ENCODE results near the gene ADCY1. TPM values are rescaled to one million over a fixed set of nuclear protein-coding genes. Genes with fewer than 3 reads are reported as not detected.

ADCY1 gene
- total RNA-seq, 4 donors from 2014 or later: under 0.01 to 4.3 (median 4.1) TPM; not detected in 1

DNA sequence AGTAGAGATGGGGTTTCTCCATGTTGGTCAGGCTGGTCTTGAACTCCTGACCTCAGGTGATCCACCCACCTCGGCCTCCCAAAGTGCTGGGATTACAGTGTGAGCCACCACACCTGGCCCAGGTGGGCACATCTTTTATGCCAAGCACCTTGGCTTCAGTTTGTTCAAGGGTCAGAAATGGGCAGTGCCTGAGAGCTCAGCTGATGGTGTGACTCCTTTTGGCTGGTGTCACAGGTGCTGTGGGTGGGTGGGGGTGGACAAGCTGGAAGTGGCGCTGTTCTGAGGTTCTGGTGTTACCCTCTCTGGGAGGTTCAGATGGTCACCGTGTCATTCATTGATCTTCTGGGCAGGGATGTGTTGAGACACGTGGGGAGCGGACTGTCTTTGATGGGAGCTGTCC lies 11.5 kb downstream of the ADCY1 start:
- no peaks in the 10 kb centered on the region for H3K9me3 ChIP-seq
- DNase-seq: no peak
- TF ChIP-seq POLR2A (IDR thresholded peaks at IDR 0.05): no peak
- TF ChIP-seq, protein P1, sequence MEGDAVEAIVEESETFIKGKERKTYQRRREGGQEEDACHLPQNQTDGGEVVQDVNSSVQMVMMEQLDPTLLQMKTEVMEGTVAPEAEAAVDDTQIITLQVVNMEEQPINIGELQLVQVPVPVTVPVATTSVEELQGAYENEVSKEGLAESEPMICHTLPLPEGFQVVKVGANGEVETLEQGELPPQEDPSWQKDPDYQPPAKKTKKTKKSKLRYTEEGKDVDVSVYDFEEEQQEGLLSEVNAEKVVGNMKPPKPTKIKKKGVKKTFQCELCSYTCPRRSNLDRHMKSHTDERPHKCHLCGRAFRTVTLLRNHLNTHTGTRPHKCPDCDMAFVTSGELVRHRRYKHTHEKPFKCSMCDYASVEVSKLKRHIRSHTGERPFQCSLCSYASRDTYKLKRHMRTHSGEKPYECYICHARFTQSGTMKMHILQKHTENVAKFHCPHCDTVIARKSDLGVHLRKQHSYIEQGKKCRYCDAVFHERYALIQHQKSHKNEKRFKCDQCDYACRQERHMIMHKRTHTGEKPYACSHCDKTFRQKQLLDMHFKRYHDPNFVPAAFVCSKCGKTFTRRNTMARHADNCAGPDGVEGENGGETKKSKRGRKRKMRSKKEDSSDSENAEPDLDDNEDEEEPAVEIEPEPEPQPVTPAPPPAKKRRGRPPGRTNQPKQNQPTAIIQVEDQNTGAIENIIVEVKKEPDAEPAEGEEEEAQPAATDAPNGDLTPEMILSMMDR (IDR thresholded peaks at IDR 0.05): no peak
- no peaks in the 10 kb centered on the region for H3K27me3 ChIP-seq
- H3K27ac ChIP-seq: no peak overlapping the region
- H3K4me1 ChIP-seq: no peaks in the 10 kb centered on the region
- no peaks in the 10 kb centered on the region for H3K36me3 ChIP-seq
- intact Hi-C loops (cut with DNase I; ENCODE audit: low total_unique reads): no loop called here
- H3K4me3 ChIP-seq: no peak overlapping the region

DNA sequence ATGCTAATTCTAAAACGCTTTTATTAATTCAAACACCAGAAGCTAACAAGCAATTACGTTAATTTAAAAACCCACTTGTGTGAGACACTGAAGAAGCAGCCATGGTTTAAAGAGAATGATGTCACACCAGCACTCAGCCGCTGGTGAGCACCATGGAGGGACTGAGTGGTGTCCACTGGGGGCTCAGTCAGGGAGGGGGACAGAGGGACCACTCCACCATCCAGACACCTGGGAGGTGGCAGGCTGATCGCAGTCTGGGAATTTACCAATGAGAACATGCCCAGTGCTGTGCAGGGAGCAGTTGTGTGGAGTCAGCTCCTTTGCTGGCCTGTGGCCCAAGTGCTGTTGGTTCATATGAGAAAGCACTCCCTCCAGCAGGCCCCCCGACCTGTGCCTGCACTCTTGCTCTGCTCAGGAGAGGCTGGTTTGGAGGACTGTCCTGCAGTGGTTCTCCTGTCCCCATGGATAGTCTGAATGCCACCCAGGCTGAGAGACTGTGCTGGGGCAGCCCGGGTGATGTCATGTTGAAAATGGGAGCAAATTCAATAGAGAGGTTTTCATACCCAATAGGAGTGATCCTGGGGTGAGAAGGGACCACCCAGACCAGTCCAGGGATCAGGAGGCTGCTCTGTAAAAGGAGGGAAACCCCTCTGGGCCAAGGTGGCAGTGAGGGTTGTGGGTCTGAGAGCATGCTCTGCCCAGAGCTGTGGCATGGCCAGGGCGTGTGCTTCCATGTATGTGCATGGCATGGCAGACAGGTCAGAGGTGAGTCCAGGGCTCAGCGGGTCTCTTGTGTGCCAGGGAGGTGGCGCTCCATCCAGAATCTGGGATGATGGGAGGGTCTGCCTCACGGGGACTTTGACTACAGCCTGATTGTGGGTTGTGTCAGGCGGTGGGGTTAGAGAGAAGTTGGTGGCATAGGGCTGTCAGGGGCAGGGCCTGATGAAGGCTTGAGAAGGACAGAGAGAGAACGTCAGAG lies 12.7 kb downstream of the ADCY1 start:
- Histone ChIP-seq H3K36me3 (no peaks in the 10 kb centered on the region), H3K27ac (no peak overlapping the region), H3K9me3 (no peaks in the 10 kb centered on the region), H3K27me3 (no peaks in the 10 kb centered on the region), H3K4me1 (no peaks in the 10 kb centered on the region), H3K4me3 (no peak overlapping the region)
- intact Hi-C loops (cut with DNase I; ENCODE audit: low total_unique reads): no loop called here
- TF ChIP-seq, protein P1 (IDR thresholded peaks at IDR 0.05): no peak
- no peak for TF ChIP-seq POLR2A (IDR thresholded peaks at IDR 0.05)
- no peak for DNase-seq

DNA sequence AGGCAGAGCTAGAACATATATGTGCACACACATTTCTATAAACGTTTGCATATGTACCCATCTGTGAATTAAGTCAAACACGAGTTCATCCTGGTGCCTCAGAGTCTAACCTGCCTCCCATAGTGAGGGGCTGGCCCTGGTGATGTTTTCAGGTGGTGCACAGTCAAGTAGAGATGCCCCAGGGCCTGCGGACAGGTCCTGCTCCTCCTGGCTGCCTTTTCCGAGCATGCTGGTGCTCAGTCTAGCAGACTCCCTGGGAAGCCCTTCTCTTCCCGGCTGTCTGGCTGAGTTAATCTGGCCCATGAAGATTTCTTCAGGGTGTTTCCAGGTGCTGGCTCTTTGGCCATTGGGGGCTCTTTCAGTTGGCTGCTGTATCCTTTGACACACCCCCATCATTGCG lies 14.3 kb downstream of the ADCY1 start:
- intact Hi-C loops (cut with DNase I; ENCODE audit: low total_unique reads): no loop called here
- H3K36me3 ChIP-seq: no peaks in the 10 kb centered on the region
- H3K9me3 ChIP-seq: no peaks in the 10 kb centered on the region
- no peak overlapping the region for H3K4me3 ChIP-seq
- no peak for TF ChIP-seq POLR2A (IDR thresholded peaks at IDR 0.05)
- TF ChIP-seq, protein P1 (IDR thresholded peaks at IDR 0.05): no peak
- H3K4me1 ChIP-seq: no peaks in the 10 kb centered on the region
- no peaks in the 10 kb centered on the region for H3K27me3 ChIP-seq
- H3K27ac ChIP-seq: no peak overlapping the region
- DNase-seq: no peak

DNA sequence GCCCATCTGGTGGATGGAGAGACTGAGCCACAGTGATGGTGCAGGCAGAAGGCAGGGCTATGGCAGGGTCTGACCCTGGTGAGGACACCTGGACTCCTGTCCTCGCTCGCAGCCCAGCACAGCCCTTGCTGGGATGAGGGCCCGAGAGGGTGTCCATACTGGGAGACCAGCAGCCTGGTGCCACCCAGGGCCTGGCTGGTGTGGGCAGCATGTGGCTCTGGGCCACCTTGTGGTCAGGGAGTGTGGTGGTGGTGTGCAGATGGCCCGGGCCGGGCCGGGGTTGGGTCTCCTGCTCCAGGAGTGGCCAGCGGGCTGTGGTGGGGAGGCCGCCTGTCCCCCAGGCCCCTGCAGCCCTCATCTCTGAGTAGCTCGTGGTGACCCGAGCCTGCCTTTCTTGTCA lies 14.9 kb downstream of the ADCY1 start:
- Histone ChIP-seq H3K27me3 (no peaks in the 10 kb centered on the region), H3K9me3 (no peaks in the 10 kb centered on the region), H3K36me3 (no peaks in the 10 kb centered on the region), H3K27ac (no peak overlapping the region), H3K4me3 (no peak overlapping the region), H3K4me1 (no peaks in the 10 kb centered on the region)
- intact Hi-C loops (cut with DNase I; ENCODE audit: low total_unique reads): no loop called here
- DNase-seq: no peak
- TF ChIP-seq, protein P1 (IDR thresholded peaks at IDR 0.05): no peak
- TF ChIP-seq POLR2A (IDR thresholded peaks at IDR 0.05): no peak

DNA sequence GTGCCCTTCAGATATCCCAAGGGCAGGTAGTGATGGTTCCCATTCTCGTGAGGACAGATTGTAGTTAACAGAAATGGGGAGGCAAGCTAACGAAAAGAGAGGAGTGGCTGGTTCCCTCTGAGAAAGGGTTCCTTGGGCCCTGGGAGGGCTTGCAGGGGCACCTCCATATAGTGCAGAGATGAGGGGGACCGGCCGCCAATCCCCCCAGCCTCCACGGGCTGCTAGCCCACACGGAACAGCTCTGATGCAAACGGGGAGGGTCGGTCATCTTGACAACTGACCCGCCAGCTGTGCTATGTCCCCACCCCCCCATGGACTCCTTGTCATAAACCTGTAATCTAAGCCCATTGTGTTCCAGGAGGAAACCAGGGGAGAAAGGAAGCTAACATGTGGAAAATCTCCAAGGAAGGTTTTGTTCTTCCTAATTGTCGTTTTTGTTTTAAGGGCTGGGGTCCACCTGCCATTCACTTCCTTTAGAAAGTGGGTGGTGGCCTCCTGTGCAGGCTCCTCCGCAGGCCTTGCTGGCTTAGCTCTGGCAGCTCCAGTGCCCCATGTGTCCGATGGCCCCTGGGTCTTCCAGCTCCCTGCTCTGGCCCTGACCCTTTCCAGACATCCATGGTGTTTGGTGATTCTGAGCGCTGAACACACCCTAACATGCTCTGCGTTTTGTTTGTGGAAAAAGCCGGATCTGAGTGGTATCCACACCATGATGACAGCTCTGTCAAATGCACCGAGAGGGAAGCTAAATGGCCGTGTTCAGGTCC lies 15.9 kb downstream of the ADCY1 start:
- Histone ChIP-seq H3K36me3 (no peaks in the 10 kb centered on the region), H3K27me3 (no peaks in the 10 kb centered on the region), H3K4me1 (no peaks in the 10 kb centered on the region), H3K9me3 (no peaks in the 10 kb centered on the region), H3K27ac (no peak overlapping the region), H3K4me3 (no peak overlapping the region)
- intact Hi-C loops (cut with DNase I; ENCODE audit: low total_unique reads): no loop called here
- no peak for DNase-seq
- TF ChIP-seq, protein P1 (IDR thresholded peaks at IDR 0.05): no peak
- no peak for TF ChIP-seq POLR2A (IDR thresholded peaks at IDR 0.05)

Data from uterus (tissue), 4 donors.